Astrocyte (in vitro differentiated cells and primary cell): ENCODE measurements around the gene HJURP. TPM values are rescaled to one million over a fixed set of nuclear protein-coding genes. Genes with fewer than 3 reads are reported as not detected.

Experiments
- DNase-seq: peaks from one replicate; pipeline ENCODE4 v3.0.0-alpha.2; 2010; ENCODE audit warnings: low read depth
- FAIRE-seq: peaks from 2 replicates; lab custom pipeline; 2011; peaks lifted over from hg19 to GRCh38; lab: Jason Lieb, UNC
- H2AFZ ChIP-seq: 2 replicates; pipeline ENCODE4 v1.6.0; 2012; ENCODE audit warnings: low read depth, low read length, inconsistent platforms
- H3K27ac ChIP-seq: 2 replicates; pipeline ENCODE4 v1.5.1; 2011; ENCODE audit warnings: low read depth, low read length, inconsistent platforms
- H3K27me3 ChIP-seq: 2 replicates; pipeline ENCODE4 v1.6.0; 2011; ENCODE audit warnings: low read length, inconsistent platforms; ENCODE audit not compliant: insufficient read depth
- H3K36me3 ChIP-seq: 2 replicates; pipeline ENCODE4 v1.5.1; 2011; ENCODE audit warnings: low read length, inconsistent platforms; ENCODE audit not compliant: insufficient read depth
- H3K4me1 ChIP-seq: 2 replicates; pipeline ENCODE4 v1.5.1; 2011; ENCODE audit warnings: low read length, inconsistent platforms; ENCODE audit not compliant: insufficient read depth
- H3K4me2 ChIP-seq: 2 replicates; pipeline ENCODE4 v1.6.0; 2012; ENCODE audit warnings: low read length, inconsistent platforms
- H3K4me3 ChIP-seq: 2 replicates; pipeline ENCODE4 v1.5.1; 2011; ENCODE audit warnings: low read depth, mild to moderate bottlenecking, low read length, inconsistent platforms; ENCODE audit not compliant: insufficient read depth
- H3K79me2 ChIP-seq: 2 replicates; pipeline ENCODE4 v1.6.0; 2012; ENCODE audit warnings: mild to moderate bottlenecking, low read length, inconsistent platforms; ENCODE audit not compliant: insufficient read depth
- H3K9ac ChIP-seq: 2 replicates; pipeline ENCODE4 v1.6.0; 2012; ENCODE audit warnings: mild to moderate bottlenecking, low read length, inconsistent platforms
- H3K9me3 ChIP-seq: 2 replicates; pipeline ENCODE4 v1.5.1; 2012; ENCODE audit warnings: low read depth, mild to moderate bottlenecking, low read length, inconsistent platforms; ENCODE audit not compliant: insufficient read depth
- H4K20me1 ChIP-seq: 2 replicates; pipeline ENCODE4 v1.6.0; 2012; ENCODE audit warnings: low read length, inconsistent platforms; ENCODE audit not compliant: insufficient read depth
- H3K27ac Mint-ChIP-seq: one replicate; pipeline ENCODE4 v1.8.0; 2021; ENCODE audit warnings: mild to moderate bottlenecking, mixed read lengths; ENCODE audit not compliant: unreplicated experiment
- H3K27me3 Mint-ChIP-seq: one replicate; pipeline ENCODE4 v1.8.0; 2021; ENCODE audit warnings: low read depth, mixed read lengths; ENCODE audit not compliant: unreplicated experiment
- H3K36me3 Mint-ChIP-seq: one replicate; pipeline ENCODE4 v1.8.0; 2021; ENCODE audit warnings: low read depth, mixed read lengths; ENCODE audit not compliant: unreplicated experiment
- H3K4me1 Mint-ChIP-seq: one replicate; pipeline ENCODE4 v1.8.0; 2021; ENCODE audit warnings: low read depth, mixed read lengths; ENCODE audit not compliant: unreplicated experiment
- H3K4me3 Mint-ChIP-seq: one replicate; pipeline ENCODE4 v1.8.0; 2021; ENCODE audit warnings: mild to moderate bottlenecking, moderate library complexity, mixed read lengths; ENCODE audit not compliant: unreplicated experiment
- H3K9me3 Mint-ChIP-seq: one replicate; pipeline ENCODE4 v1.8.0; 2021; ENCODE audit warnings: mild to moderate bottlenecking, mixed read lengths; ENCODE audit not compliant: unreplicated experiment
- EZH2 ChIP-seq: IDR thresholded peaks from 2 replicates; pipeline ENCODE4 v1.6.1; 2012; ENCODE audit warnings: mild to moderate bottlenecking, low read length, inconsistent platforms; ENCODE audit not compliant: insufficient read depth
- total RNA-seq: library from RNA; stranded (reverse); gene quantifications from 2 replicates; pipeline ENCODE4 v1.2.1, GENCODE V29; 2021
- TF ChIP-seq, protein P1 (sequence below): IDR thresholded peaks from 2 replicates; pipeline ENCODE4 v1.5.1; 2011; ENCODE audit warnings: low read depth, mild to moderate bottlenecking, inconsistent platforms, low read length, moderate library complexity; ENCODE audit not compliant: insufficient read depth

HJURP gene
- total RNA-seq, 1 donor from 2014 or later = 5.9 TPM

- H2AFZ ChIP-seq = no peak overlapping the region
- no peaks in the 10 kb centered on the region for H3K36me3 ChIP-seq
- Mint-ChIP-seq H3K27ac (no peak overlapping the region), H3K9me3 (no peaks in the 10 kb centered on the region), H3K4me1 (no peaks in the 10 kb centered on the region), H3K27me3 (peaks cover 27% of the 10 kb centered on the region), H3K4me3 (no peak overlapping the region), H3K36me3 (no peaks in the 10 kb centered on the region)
- H3K27ac ChIP-seq = no peak overlapping the region
- H3K27me3 ChIP-seq = no peaks in the 10 kb centered on the region
- H3K4me3 ChIP-seq = no peak overlapping the region
- no peaks in the 10 kb centered on the region for H3K4me1 ChIP-seq
- no peaks in the 10 kb centered on the region for H3K79me2 ChIP-seq
- no peak overlapping the region for H3K9ac ChIP-seq
- FAIRE-seq = no peak
- no peak for DNase-seq
- TF ChIP-seq EZH2 = no peak
- TF ChIP-seq, protein P1, sequence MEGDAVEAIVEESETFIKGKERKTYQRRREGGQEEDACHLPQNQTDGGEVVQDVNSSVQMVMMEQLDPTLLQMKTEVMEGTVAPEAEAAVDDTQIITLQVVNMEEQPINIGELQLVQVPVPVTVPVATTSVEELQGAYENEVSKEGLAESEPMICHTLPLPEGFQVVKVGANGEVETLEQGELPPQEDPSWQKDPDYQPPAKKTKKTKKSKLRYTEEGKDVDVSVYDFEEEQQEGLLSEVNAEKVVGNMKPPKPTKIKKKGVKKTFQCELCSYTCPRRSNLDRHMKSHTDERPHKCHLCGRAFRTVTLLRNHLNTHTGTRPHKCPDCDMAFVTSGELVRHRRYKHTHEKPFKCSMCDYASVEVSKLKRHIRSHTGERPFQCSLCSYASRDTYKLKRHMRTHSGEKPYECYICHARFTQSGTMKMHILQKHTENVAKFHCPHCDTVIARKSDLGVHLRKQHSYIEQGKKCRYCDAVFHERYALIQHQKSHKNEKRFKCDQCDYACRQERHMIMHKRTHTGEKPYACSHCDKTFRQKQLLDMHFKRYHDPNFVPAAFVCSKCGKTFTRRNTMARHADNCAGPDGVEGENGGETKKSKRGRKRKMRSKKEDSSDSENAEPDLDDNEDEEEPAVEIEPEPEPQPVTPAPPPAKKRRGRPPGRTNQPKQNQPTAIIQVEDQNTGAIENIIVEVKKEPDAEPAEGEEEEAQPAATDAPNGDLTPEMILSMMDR = no peak
- no peak overlapping the region for H3K4me2 ChIP-seq
- H4K20me1 ChIP-seq = no peaks in the 10 kb centered on the region
- H3K9me3 ChIP-seq = no peaks in the 10 kb centered on the region
Measured at GRCh38 chr2:233817361-233817911, 36.9 kb downstream of the HJURP start.

- H3K36me3 ChIP-seq = no peaks in the 10 kb centered on the region
- no peak overlapping the region for H3K9ac ChIP-seq
- Mint-ChIP-seq H3K4me1 (no peaks in the 10 kb centered on the region), H3K27me3 (peaks cover 32% of the 10 kb centered on the region), H3K4me3 (no peak overlapping the region), H3K9me3 (no peaks in the 10 kb centered on the region), H3K36me3 (no peaks in the 10 kb centered on the region), H3K27ac (no peak overlapping the region)
- TF ChIP-seq, protein P1 = no peak
- no peak for TF ChIP-seq EZH2
- no peaks in the 10 kb centered on the region for H3K27me3 ChIP-seq
- H3K4me1 ChIP-seq = no peaks in the 10 kb centered on the region
- no peak for FAIRE-seq
- no peaks in the 10 kb centered on the region for H3K9me3 ChIP-seq
- H4K20me1 ChIP-seq = no peaks in the 10 kb centered on the region
- no peak overlapping the region for H3K27ac ChIP-seq
- no peak overlapping the region for H2AFZ ChIP-seq
- DNase-seq = no peak
- H3K79me2 ChIP-seq = no peaks in the 10 kb centered on the region
- no peak overlapping the region for H3K4me2 ChIP-seq
- no peak overlapping the region for H3K4me3 ChIP-seq
Measured at GRCh38 chr2:233816771-233817170, 37.6 kb downstream of the HJURP start.

- H3K9ac ChIP-seq = no peak overlapping the region
- no peaks in the 10 kb centered on the region for H3K4me1 ChIP-seq
- Mint-ChIP-seq H3K4me3 (no peak overlapping the region), H3K4me1 (no peaks in the 10 kb centered on the region), H3K27me3 (peaks cover 30% of the 10 kb centered on the region), H3K9me3 (no peaks in the 10 kb centered on the region), H3K36me3 (no peaks in the 10 kb centered on the region), H3K27ac (no peak overlapping the region)
- no peaks in the 10 kb centered on the region for H4K20me1 ChIP-seq
- peaks cover under 1% of the 10 kb centered on the region for H3K27me3 ChIP-seq
- H3K9me3 ChIP-seq = no peaks in the 10 kb centered on the region
- TF ChIP-seq EZH2 = no peak
- TF ChIP-seq, protein P1 = no peak
- H3K4me3 ChIP-seq = no peak overlapping the region
- no peaks in the 10 kb centered on the region for H3K36me3 ChIP-seq
- no peak for FAIRE-seq
- H3K27ac ChIP-seq = no peak overlapping the region
- DNase-seq = no peak
- H2AFZ ChIP-seq = no peak overlapping the region
- H3K79me2 ChIP-seq = no peaks in the 10 kb centered on the region
- H3K4me2 ChIP-seq = no peak overlapping the region
Measured at GRCh38 chr2:233816334-233816733, 38.0 kb downstream of the HJURP start.
